Tibial nerve (tissue), 4 donors: ENCODE results near the gene LPAR1. TPM values are rescaled to one million over a fixed set of nuclear protein-coding genes. Genes with fewer than 3 reads are reported as not detected.

Experiments used
- DNase-seq, 2 donors: peaks; one replicate each; pipeline ENCODE4 v3.0.0-alpha.2; 2019; ENCODE audit warnings: low spot score in 2 of 2
- H3K27ac ChIP-seq, 4 donors: fragments of 200-600 bp; sonication (generic) in 3 of 4; one replicate each; pipeline ENCODE4 v1.5.1; 2017 to 2019; ENCODE audit warnings: mild to moderate bottlenecking in 1 of 4
- H3K27me3 ChIP-seq, 2 donors: fragments of 200-600 bp; sonication (generic) in 1 of 2; one replicate each; pipeline versions ENCODE4 v1.5.1 to v1.6.0; 2017 to 2019
- H3K36me3 ChIP-seq, 3 donors: fragments of 200-600 bp; sonication (generic); one replicate each; pipeline ENCODE4 v1.5.1; 2018 to 2019
- H3K4me1 ChIP-seq, 4 donors: fragments of 200-600 bp; sonication (generic) in 3 of 4; one replicate each; pipeline ENCODE4 v1.5.1; 2017 to 2019
- H3K4me3 ChIP-seq, 4 donors: fragments of 200-600 bp; sonication (generic) in 3 of 4; one replicate each; pipeline ENCODE4 v1.5.1; 2017 to 2019; ENCODE audit warnings: mild to moderate bottlenecking in 1 of 4, moderate library complexity in 1 of 4
- H3K9me3 ChIP-seq, 4 donors: fragments of 200-600 bp; sonication (generic) in 3 of 4; one replicate each; pipeline ENCODE4 v1.5.1; 2017 to 2019
- EP300 ChIP-seq, 2 donors: sonication (generic); formaldehyde crosslinking; IDR thresholded peaks; one replicate each; pipeline ENCODE4 v1.6.1; 2017; ENCODE audit warnings: antibody characterized with exemption in 2 of 2, mild to moderate bottlenecking in 1 of 2
- POLR2A ChIP-seq, 2 donors: fragments of 450-650 bp; IDR thresholded peaks; one replicate each; pipeline ENCODE4 v1.6.1; 2017; ENCODE audit warnings: antibody characterized with exemption in 2 of 2, mild to moderate bottlenecking in 2 of 2, moderate library complexity in 2 of 2
- WGBS, 2 donors: methylation state at CpG; one replicate each; pipeline ENCODE4 v1.1.5; 2018; 5-methylcytosine and 5-hydroxymethylcytosine counted together
- total RNA-seq, 4 donors: library from RNA; depleted of rRNA; stranded (reverse); fragments of >200 nt; gene quantifications; one replicate each; pipeline ENCODE4 v1.1.0, GENCODE V29; 2016
- TF ChIP-seq, protein P1 (sequence below), 5 experiments: fragments of 200-600 bp in 3 of 5; fragments of 450-650 bp in 2 of 5; sonication (generic) in 3 of 5; IDR thresholded peaks; one replicate each; pipeline ENCODE4 v1.5.1; 2016 to 2019; ENCODE audit warnings: antibody characterized with exemption in 5 of 5, mild to moderate bottlenecking in 3 of 5, moderate library complexity in 2 of 5

The LPAR1 gene
- total RNA-seq, 4 donors from 2014 or later = 156 to 238 (median 199) TPM

DNA sequence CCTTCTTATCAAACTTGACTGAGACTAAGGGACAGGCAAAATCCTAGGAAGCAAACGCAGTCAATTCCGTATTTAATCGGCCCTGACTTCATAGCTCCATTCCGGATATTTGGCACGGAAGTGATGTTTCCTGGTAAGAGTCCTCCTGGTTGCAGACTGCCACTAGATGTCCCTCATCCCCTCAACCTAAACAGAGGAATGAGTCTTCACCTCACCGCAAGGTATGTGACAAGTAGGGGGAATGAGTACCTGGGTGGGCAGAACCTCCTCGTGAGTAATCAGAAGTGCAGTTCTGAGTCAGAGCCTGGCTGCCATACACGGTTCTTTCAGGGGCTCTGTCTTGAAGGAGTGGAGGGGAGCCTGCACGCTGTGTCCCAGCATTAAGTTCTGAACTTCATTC is 196.1 kb downstream of the LPAR1 start:
- H3K36me3 ChIP-seq = no peaks in the 10 kb centered on the region

DNA sequence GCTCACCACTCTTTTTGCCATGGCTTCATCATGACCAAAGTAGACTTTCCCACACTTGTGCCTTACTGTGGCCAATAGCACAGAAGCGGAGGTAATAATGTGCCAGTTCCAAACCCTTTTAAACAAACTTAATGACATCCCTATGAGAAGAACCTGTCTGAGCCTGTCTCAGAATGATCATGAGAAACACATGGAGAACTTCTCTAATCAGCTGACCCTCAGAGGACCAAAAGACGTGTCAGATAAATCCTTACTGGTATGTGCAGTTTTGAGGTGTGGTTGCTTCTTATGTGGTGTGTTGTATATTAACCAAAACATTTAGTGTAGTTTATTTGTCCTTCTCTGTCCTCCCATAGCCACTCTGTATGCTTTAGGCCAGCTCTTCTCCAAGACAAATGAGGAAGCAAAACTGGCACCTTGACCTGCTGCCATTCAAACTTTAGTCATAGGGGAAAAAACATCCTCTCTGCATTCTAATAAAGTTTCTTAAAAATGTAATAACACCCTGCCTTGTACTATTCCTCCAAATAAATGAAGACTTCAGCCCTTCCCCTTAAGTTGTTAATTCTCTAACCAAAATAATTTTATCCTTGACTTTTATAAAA is 200.8 kb downstream of the LPAR1 start:
- no peak for DNase-seq
- Histone ChIP-seq H3K27ac (no peak overlapping the region), H3K9me3 (no peaks in the 10 kb centered on the region), H3K27me3 (no peaks in the 10 kb centered on the region), H3K36me3 (no peaks in the 10 kb centered on the region), H3K4me1 (no peaks in the 10 kb centered on the region), H3K4me3 (no peak overlapping the region)
- TF ChIP-seq POLR2A (IDR thresholded peaks at IDR 0.05) (no peak), EP300 (IDR thresholded peaks at IDR 0.05) (no peak)
- TF ChIP-seq, protein P1, sequence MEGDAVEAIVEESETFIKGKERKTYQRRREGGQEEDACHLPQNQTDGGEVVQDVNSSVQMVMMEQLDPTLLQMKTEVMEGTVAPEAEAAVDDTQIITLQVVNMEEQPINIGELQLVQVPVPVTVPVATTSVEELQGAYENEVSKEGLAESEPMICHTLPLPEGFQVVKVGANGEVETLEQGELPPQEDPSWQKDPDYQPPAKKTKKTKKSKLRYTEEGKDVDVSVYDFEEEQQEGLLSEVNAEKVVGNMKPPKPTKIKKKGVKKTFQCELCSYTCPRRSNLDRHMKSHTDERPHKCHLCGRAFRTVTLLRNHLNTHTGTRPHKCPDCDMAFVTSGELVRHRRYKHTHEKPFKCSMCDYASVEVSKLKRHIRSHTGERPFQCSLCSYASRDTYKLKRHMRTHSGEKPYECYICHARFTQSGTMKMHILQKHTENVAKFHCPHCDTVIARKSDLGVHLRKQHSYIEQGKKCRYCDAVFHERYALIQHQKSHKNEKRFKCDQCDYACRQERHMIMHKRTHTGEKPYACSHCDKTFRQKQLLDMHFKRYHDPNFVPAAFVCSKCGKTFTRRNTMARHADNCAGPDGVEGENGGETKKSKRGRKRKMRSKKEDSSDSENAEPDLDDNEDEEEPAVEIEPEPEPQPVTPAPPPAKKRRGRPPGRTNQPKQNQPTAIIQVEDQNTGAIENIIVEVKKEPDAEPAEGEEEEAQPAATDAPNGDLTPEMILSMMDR (IDR thresholded peaks at IDR 0.05) = no peak
- WGBS, 2 donors = 93 to 94% methylated on average over 2 of the region's 2 CpGs

More for the DNA sequence above, 196.1 kb downstream of the LPAR1 start:
- Histone ChIP-seq H3K4me3 (no peak overlapping the region), H3K27ac (no peak overlapping the region), H3K27me3 (no peaks in the 10 kb centered on the region), H3K9me3 (no peaks in the 10 kb centered on the region), H3K4me1 (peaks cover 0 to 8% (median 0%) of the 10 kb centered on the region in 4 donors)
- no peak for DNase-seq
- TF ChIP-seq EP300 (IDR thresholded peaks at IDR 0.05) = no peak
- TF ChIP-seq POLR2A (IDR thresholded peaks at IDR 0.05) = no peak
- TF ChIP-seq, protein P1 (IDR thresholded peaks at IDR 0.05) = no peak
- WGBS, 2 donors = 88 to 94% methylated on average over 9 of the region's 9 CpGs

DNA sequence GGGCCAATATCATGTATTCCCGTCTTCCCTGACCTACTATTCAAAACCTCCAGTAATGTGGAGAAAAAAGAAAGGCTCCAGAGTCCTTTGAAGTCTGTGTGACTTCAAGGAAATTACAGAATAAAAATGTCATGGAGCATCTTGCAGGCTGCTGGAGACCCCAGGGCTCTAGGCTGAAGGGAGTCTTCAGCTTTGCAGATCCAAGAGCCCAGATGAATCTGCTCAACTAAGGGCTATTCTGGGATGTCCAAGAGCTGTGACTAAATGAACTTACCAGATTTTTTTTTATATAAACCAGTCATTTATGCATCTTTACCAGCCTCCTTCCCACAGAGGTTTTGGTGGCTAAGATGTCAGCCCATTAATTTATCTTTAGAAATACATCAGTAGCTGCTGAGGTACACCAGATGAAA is 202.4 kb downstream of the LPAR1 start:
- 60 to 69% methylated on average over 1 of the region's 1 CpG for WGBS, 2 donors
- Histone ChIP-seq H3K9me3 (no peaks in the 10 kb centered on the region), H3K4me3 (no peak overlapping the region), H3K27ac (no peak overlapping the region), H3K4me1 (peaks cover 0 to 6% (median 0%) of the 10 kb centered on the region in 4 donors), H3K27me3 (no peaks in the 10 kb centered on the region), H3K36me3 (no peaks in the 10 kb centered on the region)
- TF ChIP-seq EP300 (IDR thresholded peaks at IDR 0.05) = no peak
- TF ChIP-seq, protein P1 (IDR thresholded peaks at IDR 0.05) = no peak
- no peak for TF ChIP-seq POLR2A (IDR thresholded peaks at IDR 0.05)
- no peak for DNase-seq

DNA sequence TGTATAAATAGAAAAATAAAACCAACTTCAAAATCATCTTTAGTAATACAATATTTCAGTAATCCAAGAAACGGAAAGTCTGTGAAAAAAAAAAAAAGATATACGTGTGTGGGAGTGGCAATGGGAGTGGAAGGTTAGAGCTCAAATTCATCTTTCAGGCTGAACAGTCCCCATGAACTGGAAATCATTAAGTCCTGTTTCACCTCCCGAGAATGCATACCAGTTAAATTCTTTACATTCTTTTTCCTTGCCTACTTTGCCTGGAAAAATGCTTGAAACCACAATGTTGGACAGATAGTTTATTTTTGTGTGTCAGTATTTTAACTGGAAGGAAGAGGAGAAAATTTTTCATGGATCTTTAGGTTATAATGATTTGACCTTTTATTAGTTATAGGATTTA is 202.9 kb downstream of the LPAR1 start:
- TF ChIP-seq POLR2A (IDR thresholded peaks at IDR 0.05) = no peak
- no peak for TF ChIP-seq EP300 (IDR thresholded peaks at IDR 0.05)
- TF ChIP-seq, protein P1 (IDR thresholded peaks at IDR 0.05) = no peak

DNA sequence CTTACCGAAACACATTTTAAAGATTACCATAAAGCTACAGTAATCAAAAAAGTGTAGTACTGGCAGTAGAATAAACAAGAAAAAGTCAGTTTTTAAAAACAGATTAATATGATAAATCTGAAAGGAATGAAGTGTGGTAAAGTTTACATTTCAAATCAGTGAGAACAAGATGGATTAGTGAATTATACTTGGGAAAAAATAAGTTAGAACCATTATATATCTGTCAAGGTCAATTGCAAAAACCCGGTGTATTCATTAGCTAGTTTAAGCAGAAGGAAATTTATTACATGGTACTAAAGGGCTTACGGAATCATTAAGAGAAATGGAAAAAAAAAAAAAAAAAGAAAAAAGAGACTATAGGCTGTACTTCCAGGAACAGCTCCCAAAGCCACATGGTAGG is 205.3 kb downstream of the LPAR1 start:
- no peak for TF ChIP-seq EP300 (IDR thresholded peaks at IDR 0.05)
- no peak for TF ChIP-seq POLR2A (IDR thresholded peaks at IDR 0.05)
- TF ChIP-seq, protein P1 (IDR thresholded peaks at IDR 0.05) = no peak
- WGBS, 2 donors = 89% methylated on average over 3 of the region's 3 CpGs
- Histone ChIP-seq H3K4me1 (peaks cover 0 to 19% (median 0%) of the 10 kb centered on the region in 4 donors), H3K9me3 (no peaks in the 10 kb centered on the region), H3K27ac (no peak overlapping the region), H3K36me3 (no peaks in the 10 kb centered on the region), H3K4me3 (no peak overlapping the region), H3K27me3 (no peaks in the 10 kb centered on the region)
- DNase-seq = no peak

More for the DNA sequence above, 202.9 kb downstream of the LPAR1 start:
- no peak overlapping the region for H3K27ac ChIP-seq
- DNase-seq = no peak
- H3K36me3 ChIP-seq = no peaks in the 10 kb centered on the region
- H3K4me1 ChIP-seq = peaks cover 0 to 6% (median 0%) of the 10 kb centered on the region in 4 donors
- no peak overlapping the region for H3K4me3 ChIP-seq
- WGBS, 2 donors = 39% methylated on average over 3 of the region's 3 CpGs
- H3K9me3 ChIP-seq = no peaks in the 10 kb centered on the region
- H3K27me3 ChIP-seq = no peaks in the 10 kb centered on the region
